ENCODE results near the gene GPX8.

GRCh38 chr5:55172937-55173686 lies 13.1 kb downstream of the GPX8 start, which contains the start of gene CDC20B:
- TF ChIP-seq YBX1 (IDR thresholded peaks at IDR 0.05) (no peak), USF2 (IDR thresholded peaks at IDR 0.05; ENCODE audit: borderline replicate concordance, low read depth, low read length) (no peak), BCL11A (IDR thresholded peaks at IDR 0.05; ENCODE audit: low read depth, low read length) (no peak), FOXM1 (IDR thresholded peaks at IDR 0.05; ENCODE audit: low read depth, low read length) (no peak), CTCF (IDR thresholded peaks at IDR 0.05 in 2 of 3, conservative IDR thresholded peaks at IDR 0.05 in 1 of 3; ENCODE audit: control insufficient read depth in 2 of 3, extremely low read depth in 1 of 3, insufficient read depth in 1 of 3, low read depth in 3 of 3, low read length in 3 of 3) (no peak), CREB1 (IDR thresholded peaks at IDR 0.05; ENCODE audit: low read depth) (peak; percentile 57; the same call in 1 of the 2 replicates), ZBED1 (IDR thresholded peaks at IDR 0.05; ENCODE audit: borderline replicate concordance) (no peak), CHD1 (IDR thresholded peaks at IDR 0.05; ENCODE audit: low read depth, low read length) (no peak), ZBTB11 (CRISPR knock-in tag; IDR thresholded peaks at IDR 0.05) (no peak), ZBTB33 (IDR thresholded peaks at IDR 0.05) (no peak), FOS (IDR thresholded peaks at IDR 0.05; ENCODE audit: borderline replicate concordance, extremely low read depth, insufficient read length) (no peak), PBX3 (IDR thresholded peaks at IDR 0.05; ENCODE audit: insufficient replicate concordance, low read depth, low read length) (no peak)

Data from GM12878 (cell line).